Activated CD4-positive, alpha-beta T cell treated with anti-CD3 and anti-CD28 coated beads, Interleukin-2, amount 10 ng/mL, durations not matched to agents 24 days and 14 days (primary cell): ENCODE data around the gene CDK1. TPM values are rescaled to one million over a fixed set of nuclear protein-coding genes. Genes with fewer than 3 reads are reported as not detected.
"Not testable (repeated sequence)": the region's sequence is repeated elsewhere in the genome, so short reads cannot be mapped to it uniquely, and the experiment has no call there.

Experiments
- DNase-seq: peaks from one replicate; pipeline ENCODE4 v3.0.0; 2022
- H3K27ac Mint-ChIP-seq: one replicate; pipeline ENCODE4 v1.8.0; 2022; ENCODE audit warnings: mild to moderate bottlenecking, mixed read lengths
- H3K27me3 Mint-ChIP-seq: one replicate; pipeline ENCODE4 v1.8.0; 2022; ENCODE audit warnings: mixed read lengths
- H3K36me3 Mint-ChIP-seq: one replicate; pipeline ENCODE4 v1.8.0; 2022; ENCODE audit warnings: low read depth, mild to moderate bottlenecking, mixed read lengths
- H3K4me1 Mint-ChIP-seq: one replicate; pipeline ENCODE4 v1.8.0; 2021; ENCODE audit warnings: mixed read lengths
- H3K4me3 Mint-ChIP-seq: one replicate; pipeline ENCODE4 v1.8.0; 2022; ENCODE audit warnings: mild to moderate bottlenecking, moderate library complexity, mixed read lengths
- H3K9me3 Mint-ChIP-seq: one replicate; pipeline ENCODE4 v1.8.0; 2021; ENCODE audit warnings: mixed read lengths
- intact Hi-C: fragments of 100-400 bp; cut with micrococcal nuclease; formaldehyde crosslinking; loops from one replicate; pipeline ENCODE4 v1.15.1; 2023
- total RNA-seq: library from RNA; stranded (reverse); gene quantifications from 2 replicates; pipeline ENCODE4 v1.2.3, GENCODE V29; 2022

Gene CDK1
- total RNA-seq, 1 donor from 2014 or later, result 105 TPM

GRCh38 chr10:60828489-60828852 lies 50.2 kb downstream of the CDK1 start:
- Mint-ChIP-seq H3K9me3 (no peaks in the 10 kb centered on the region), H3K4me1 (peaks cover 12% of the 10 kb centered on the region), H3K27me3 (peaks cover 27% of the 10 kb centered on the region), H3K4me3 (no peak overlapping the region), H3K36me3 (no peaks in the 10 kb centered on the region), H3K27ac (no peak overlapping the region)
- intact Hi-C loops, result no loop called here
- DNase-seq, result no peak

DNA sequence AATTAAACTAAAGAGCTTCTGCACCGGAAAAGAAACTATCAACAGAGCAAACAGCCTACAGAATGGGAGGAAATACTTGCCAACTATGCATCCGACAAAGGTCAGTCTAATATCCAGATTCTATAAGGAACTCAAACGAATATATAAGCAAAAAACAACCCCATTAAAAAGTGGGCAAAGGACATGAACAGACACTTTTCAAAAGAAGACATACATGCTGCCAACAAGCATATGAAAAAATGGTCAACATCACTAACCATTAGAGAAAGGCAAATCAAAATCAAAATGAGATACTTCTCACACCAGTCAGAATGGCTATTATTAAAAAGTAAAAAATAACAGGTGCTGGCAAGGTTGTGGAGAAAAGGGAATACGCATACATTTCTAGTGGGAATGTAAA lies 53.9 kb downstream of the CDK1 start:
- DNase-seq, intact Hi-C loops, H3K4me1 Mint-ChIP-seq, H3K27ac Mint-ChIP-seq, H3K9me3 Mint-ChIP-seq, H3K36me3 Mint-ChIP-seq, H3K4me3 Mint-ChIP-seq: not testable (repeated sequence)
- H3K27me3 Mint-ChIP-seq, result peaks cover 17% of the 10 kb centered on the region

DNA sequence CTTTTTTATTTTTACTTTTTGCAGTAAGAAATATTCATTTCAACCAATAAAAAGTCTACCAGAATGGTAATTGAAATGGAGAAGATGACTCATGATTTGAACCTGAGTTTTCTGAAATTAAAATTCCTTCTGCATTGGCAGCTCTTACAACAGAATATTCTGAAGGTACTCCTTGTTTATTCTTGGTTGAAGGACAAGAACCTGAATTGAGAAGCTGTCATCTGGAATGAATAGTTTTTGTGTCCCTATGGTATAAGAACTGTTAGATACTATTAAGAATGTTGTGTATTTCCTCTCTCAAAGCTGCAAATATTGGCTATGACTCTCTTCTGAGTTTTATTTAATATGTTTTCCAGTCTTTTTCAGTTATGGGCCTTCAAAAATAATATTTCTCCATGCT lies 56.1 kb downstream of the CDK1 start:
- Mint-ChIP-seq H3K4me3 (no peak overlapping the region), H3K9me3 (no peaks in the 10 kb centered on the region)

GRCh38 chr10:60835049-60835448 lies 56.8 kb downstream of the CDK1 start:
- Mint-ChIP-seq H3K27me3 (peaks cover 25% of the 10 kb centered on the region), H3K4me3 (no peak overlapping the region), H3K36me3 (no peaks in the 10 kb centered on the region), H3K4me1 (no peaks in the 10 kb centered on the region), H3K27ac (no peak overlapping the region), H3K9me3 (no peaks in the 10 kb centered on the region)
- DNase-seq, result no peak
- intact Hi-C loops, result no loop called here

More for the DNA sequence above, 56.1 kb downstream of the CDK1 start:
- no peaks in the 10 kb centered on the region for H3K4me1 Mint-ChIP-seq
- no peak overlapping the region for H3K27ac Mint-ChIP-seq
- DNase-seq, result no peak
- H3K36me3 Mint-ChIP-seq, result no peaks in the 10 kb centered on the region
- intact Hi-C loops, result no loop called here
- H3K27me3 Mint-ChIP-seq, result peaks cover 25% of the 10 kb centered on the region

- H3K9me3 Mint-ChIP-seq, H3K4me3 Mint-ChIP-seq, H3K4me1 Mint-ChIP-seq, intact Hi-C loops, H3K36me3 Mint-ChIP-seq, H3K27ac Mint-ChIP-seq, DNase-seq: not testable (repeated sequence)
- H3K27me3 Mint-ChIP-seq, result peaks cover 14% of the 10 kb centered on the region
Observed at GRCh38 chr10:60841227-60841626, 62.9 kb downstream of the CDK1 start.

DNA sequence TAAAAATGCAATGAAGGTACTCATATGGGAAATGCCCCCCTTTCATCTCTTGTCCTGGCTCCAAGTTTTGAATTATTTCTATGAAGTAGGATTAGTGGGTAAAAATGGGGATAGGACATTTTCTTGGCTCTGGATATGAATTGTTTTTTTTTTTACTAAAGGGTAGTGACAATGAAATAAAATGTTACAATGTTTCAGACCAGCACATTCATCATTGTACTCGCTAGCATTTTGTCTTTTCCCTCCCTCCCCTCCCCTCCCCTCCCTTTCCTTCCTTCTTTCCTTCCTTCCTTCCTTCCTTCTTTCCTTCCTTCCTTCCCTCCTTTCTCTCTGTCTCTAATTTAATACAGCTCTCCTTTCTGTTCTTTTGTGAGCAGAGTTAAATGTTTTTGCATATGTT lies 64.4 kb downstream of the CDK1 start:
- H3K4me3 Mint-ChIP-seq, result no peak overlapping the region
- intact Hi-C loops, result no loop called here
- no peaks in the 10 kb centered on the region for H3K9me3 Mint-ChIP-seq
- H3K27me3 Mint-ChIP-seq, result peaks cover 16% of the 10 kb centered on the region
- no peaks in the 10 kb centered on the region for H3K4me1 Mint-ChIP-seq
- H3K27ac Mint-ChIP-seq, result no peak overlapping the region
- no peak for DNase-seq
- no peaks in the 10 kb centered on the region for H3K36me3 Mint-ChIP-seq

Other genes with a start within 250 kb of the CDK1 start
- 0.69 TPM in 1 of 2 replicates, not detected in the other for gene RHOBTB1, start 165.7 kb downstream of the CDK1 start, total RNA-seq